ENCODE data around the gene C17orf113.

GRCh38 chr17:42010898-42011516 is 39.4 kb downstream of the C17orf113 start:
- TF ChIP-seq REST (IDR thresholded peaks at IDR 0.05; ENCODE audit: insufficient read depth in 1 of 2, low read depth in 2 of 2, low read length in 1 of 2) (no peak), CTCF (IDR thresholded peaks at IDR 0.05) (no peak), SIN3A (IDR thresholded peaks at IDR 0.05; ENCODE audit: borderline replicate concordance, insufficient read depth, low read depth, low read length) (no peak), POLR2AphosphoS5 (IDR thresholded peaks at IDR 0.05; ENCODE audit: low read depth, low read length) (no peak), TCF7L2 (IDR thresholded peaks at IDR 0.05; ENCODE audit: low read depth, low read length) (no peak)

All from Panc1 (cell line).